Heart left ventricle (tissue), 16 donors: ENCODE measurements around the gene ANXA6. TPM values are rescaled to one million over a fixed set of nuclear protein-coding genes. Genes with fewer than 3 reads are reported as not detected.

ENCODE experiments used
- ATAC-seq, 4 donors: fragments of 200-7000 bp; cut with Tn5 transposase; one replicate each; pipeline ENCODE4 v1.9.1; 2020 to 2022; ENCODE audit warnings: moderate library complexity in 4 of 4, mild to moderate bottlenecking in 3 of 4, moderate number of reproducible peaks in 1 of 4
- DNase-seq, 5 donors: peaks; one replicate each; pipeline ENCODE4 v3.0.0-alpha.2; 2020
- H3K27ac ChIP-seq, 12 donors: fragments of 200-600 bp; sonication (generic) in 4 of 12; one replicate each; pipeline versions ENCODE4 v1.5.0 to v1.8.0; 2016 to 2022; ENCODE audit warnings: mild to moderate bottlenecking in 2 of 12
- H3K27me3 ChIP-seq, 9 donors: fragments of 200-600 bp; sonication (generic) in 2 of 9; one replicate each; pipeline versions ENCODE4 v1.5.1 to v1.8.0; 2016 to 2022; ENCODE audit warnings: mild to moderate bottlenecking in 3 of 9
- H3K36me3 ChIP-seq, 9 donors: fragments of 200-600 bp; sonication (generic) in 2 of 9; one replicate each; pipeline versions ENCODE4 v1.5.0 to v1.8.0; 2018 to 2022; ENCODE audit warnings: mild to moderate bottlenecking in 2 of 9
- H3K4me1 ChIP-seq, 12 donors: fragments of 200-600 bp; sonication (generic) in 4 of 12; one replicate each; pipeline versions ENCODE4 v1.5.0 to v1.8.0; 2016 to 2022; ENCODE audit warnings: mild to moderate bottlenecking in 3 of 12
- H3K4me3 ChIP-seq, 12 donors: fragments of 200-600 bp; sonication (generic) in 4 of 12; one replicate each; pipeline versions ENCODE4 v1.5.0 to v1.8.0; 2017 to 2022; ENCODE audit warnings: mild to moderate bottlenecking in 9 of 12, moderate library complexity in 4 of 12
- H3K9me3 ChIP-seq, 12 donors: fragments of 200-600 bp; sonication (generic) in 4 of 12; one replicate each; pipeline versions ENCODE4 v1.5.0 to v1.8.0; 2016 to 2022; ENCODE audit warnings: mild to moderate bottlenecking in 1 of 12
- CTCF ChIP-seq, 12 donors: fragments of 200-600 bp; sonication (generic) in 4 of 12; IDR thresholded peaks; one replicate each; pipeline versions ENCODE4 v1.5.0 to v1.8.0; 2018 to 2022; ENCODE audit warnings: antibody characterized with exemption in 12 of 12, mild to moderate bottlenecking in 5 of 12
- POLR2A ChIP-seq, 2 donors: fragments of 450-650 bp; IDR thresholded peaks; one replicate each; pipeline ENCODE4 v1.6.1; 2017; ENCODE audit warnings: antibody characterized with exemption in 2 of 2, mild to moderate bottlenecking in 2 of 2, moderate library complexity in 2 of 2
- WGBS, 4 donors: extraction: QIAGEN DNeasy Blood & Tissue Kit in 2 of 4; methylation state at CpG; one replicate each; pipeline versions ENCODE4 v1.1.5 to v1.1.7; 2013 to 2018; 5-methylcytosine and 5-hydroxymethylcytosine counted together
- intact Hi-C, 10 donors: fragments of 100-400 bp; cut with DNase I; formaldehyde crosslinking; loops; one replicate each; pipeline versions ENCODE4 v1.11.1 to v1.14.2; 2022
- polyA plus RNA-seq, 2 donors: library from polyadenylated mRNA; stranded (reverse); fragments of 200-250 nt; gene quantifications; one replicate each; pipeline ENCODE4 v1.2.3, GENCODE V29; 2013
- total RNA-seq, 9 donors: library from RNA; depleted of rRNA in 2 of 9; stranded (reverse); fragments of >200 nt in 2 of 9; fragmentation: NEBNext Ultra II Directional in 3 of 9; extraction: Animal tissue kit (Norgen Biotek cat#: 25700) in 3 of 9; gene quantifications; one replicate each; pipeline versions ENCODE4 v1.1.0 to v1.2.4, GENCODE V29; 2016 to 2023
- donor health status: ischemic (EF 13 %, LVEDD 7.1; RV severe dilation, severe dysfunction).
- donor health status: healthy with polysubstance abuse.
- donor health status: DM: no; HTN: yes; CAD: no.
- donor health status: DM: no; HTN: no; CAD: no.
- donor health status: ischemic (EF 25% LVEDD 6.9; RV normal size, moderate dysfunction).
- donor health status: ischemic (EF 25% LVEDD 5.7; RV mildly dilated, moderate dysfunction).
- donor health status: healthy.
- donor health status: DM: yes; HTN: yes; CAD: no.
- donor health status: ischemic (EF 35%, LVEDD 5.7; RV mildly dilated, moderate dysfunction).
- donor health status: nonischemic (EF 11% LVEDD 7.7; RV severe dilation, severe dysfunction).
- donor health status: DM: yes; HTN: yes; CAD: no.
- donor health status: PGD.
- donor health status: ischemic (EF 29% LVEDD 5.4; RV normal size, mild dysfunction).
- donor health status: nonischemic (EF 23%, LVEDD 6.1; RV moderate dilation, normal function).

Gene ANXA6
- total and polyA plus RNA-seq, 11 donors = 171 to 287 (median 202) TPM

DNA sequence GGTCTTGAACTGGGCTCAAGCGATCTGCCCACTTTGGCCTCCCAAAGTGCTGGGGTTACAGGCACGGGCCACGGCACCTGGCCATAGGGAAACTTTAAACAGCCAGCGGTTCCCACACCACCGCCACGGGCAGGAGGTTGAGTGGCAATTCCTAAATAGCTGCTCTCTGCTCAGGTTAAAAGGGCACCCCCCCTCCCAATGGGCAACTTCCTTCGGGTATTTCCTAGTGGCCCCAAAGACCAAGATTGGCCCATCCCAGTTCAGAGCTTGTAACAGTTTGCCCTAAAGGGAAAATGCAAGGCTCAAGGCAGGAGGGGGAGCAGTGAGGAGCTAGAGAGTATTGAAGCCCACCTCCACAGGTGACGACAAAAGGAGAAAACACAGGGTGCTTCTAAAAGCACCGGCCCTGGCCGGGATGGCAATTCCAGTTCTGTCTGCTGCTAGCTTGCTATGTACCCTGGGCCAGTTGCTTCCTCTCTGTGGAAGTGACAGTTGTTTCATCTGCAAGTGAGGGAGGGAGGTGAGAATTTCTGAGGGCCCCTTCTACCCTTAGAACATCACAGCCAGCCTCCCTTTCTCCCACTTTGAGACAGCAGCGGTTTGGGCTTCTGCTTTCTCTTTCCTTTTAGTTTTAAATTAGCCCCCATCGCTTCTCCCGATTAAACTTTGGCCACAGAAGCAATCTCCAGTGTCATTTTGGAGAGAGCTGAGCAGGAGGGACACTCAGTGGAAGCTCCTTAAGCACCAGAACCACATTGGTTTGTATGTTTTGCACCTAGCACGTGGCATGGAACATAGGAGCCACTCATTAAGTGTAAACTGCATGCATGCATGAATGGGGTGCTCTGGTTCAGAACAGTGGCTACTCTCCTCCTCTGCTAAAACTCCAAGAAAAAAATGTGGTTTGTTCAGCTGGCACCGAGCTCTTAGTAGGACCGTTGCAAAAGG lies 59.5 kb downstream of the ANXA6 start:
- Histone ChIP-seq H3K9me3 (no peaks in the 10 kb centered on the region), H3K27ac (peak overlapping the region in 1 of 12 donors; percentile 56), H3K4me3 (no peak overlapping the region), H3K4me1 (peaks cover 17 to 90% (median 48%) of the 10 kb centered on the region in 12 donors), H3K27me3 (no peaks in the 10 kb centered on the region), H3K36me3 (peaks cover 0 to 26% (median 18%) of the 10 kb centered on the region in 9 donors)
- WGBS, 4 donors = 75 to 84% (median 81%) methylated on average over 16 of the region's 16 CpGs
- ATAC-seq (no peak), DNase-seq (no peak)
- intact Hi-C loops = no loop called here
- TF ChIP-seq CTCF (IDR thresholded peaks at IDR 0.05) (no peak), POLR2A (IDR thresholded peaks at IDR 0.05) (no peak)

GRCh38 chr5:151097061-151097460 lies 60.5 kb downstream of the ANXA6 start:
- Histone ChIP-seq H3K4me3 (no peak overlapping the region), H3K9me3 (no peaks in the 10 kb centered on the region), H3K4me1 (peaks cover 17 to 97% (median 49%) of the 10 kb centered on the region in 12 donors), H3K27me3 (no peaks in the 10 kb centered on the region), H3K36me3 (peaks cover 0 to 16% (median 10%) of the 10 kb centered on the region in 9 donors), H3K27ac (peak overlapping the region in 3 of 12 donors; percentile 52 to 56 (median 55))
- ATAC-seq (no peak), DNase-seq (no peak)
- WGBS, 4 donors = 90 to 93% (median 91%) methylated on average over 6 of the region's 6 CpGs
- intact Hi-C loops = no loop called here
- no peak for TF ChIP-seq CTCF (IDR thresholded peaks at IDR 0.05)
- no peak for TF ChIP-seq POLR2A (IDR thresholded peaks at IDR 0.05)

- ATAC-seq (peak; percentile 24 to 47 (median 38)), DNase-seq (no peak)
- 34 to 49% (median 42%) methylated on average over 6 of the region's 6 CpGs for WGBS, 4 donors
- Histone ChIP-seq H3K27me3 (no peaks in the 10 kb centered on the region), H3K9me3 (no peaks in the 10 kb centered on the region), H3K4me1 (peaks cover 14 to 91% (median 40%) of the 10 kb centered on the region in 12 donors), H3K36me3 (peaks cover 0 to 6% (median 1%) of the 10 kb centered on the region in 9 donors), H3K4me3 (no peak overlapping the region), H3K27ac (peak overlapping the region in 11 of 12 donors; percentile 30 to 85 (median 55))
- intact Hi-C loops = no loop called here
- TF ChIP-seq POLR2A (IDR thresholded peaks at IDR 0.05) (no peak), CTCF (IDR thresholded peaks at IDR 0.05) (no peak)
Measured at GRCh38 chr5:151096001-151096373, 61.6 kb downstream of the ANXA6 start.

DNA sequence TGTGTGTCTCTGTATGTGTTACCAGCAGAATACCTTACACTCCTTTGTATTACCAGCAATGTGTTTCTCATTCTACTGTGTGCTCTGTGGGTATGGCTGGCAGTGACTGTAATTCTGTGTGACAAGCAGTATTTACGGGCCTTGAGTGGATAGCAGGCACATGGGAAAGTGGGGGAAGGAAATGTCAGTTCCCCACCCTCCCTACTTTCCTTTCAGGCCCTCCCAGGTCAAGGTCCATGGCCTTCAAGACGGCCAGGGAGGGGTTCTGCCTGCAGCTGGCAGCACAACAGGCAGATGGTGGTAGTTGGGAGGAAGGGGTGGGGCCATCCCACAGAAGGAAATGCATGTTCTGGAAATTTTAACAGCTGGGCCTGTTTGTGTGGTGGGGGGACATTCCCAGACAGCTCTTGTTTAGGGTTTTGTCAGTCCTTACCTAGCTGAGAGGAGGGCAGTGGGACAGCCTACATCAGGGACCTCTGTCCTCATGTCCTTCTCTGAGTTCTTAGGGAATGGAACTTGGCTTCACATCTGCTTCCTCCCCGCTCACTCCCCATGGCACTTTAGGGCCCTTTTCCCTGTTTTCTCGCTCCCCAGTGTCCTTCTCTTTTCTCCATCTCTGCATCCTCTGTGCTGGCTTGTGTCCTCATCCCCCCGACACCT lies 62.1 kb downstream of the ANXA6 start:
- WGBS, 4 donors = 37 to 47% (median 43%) methylated on average over 5 of the region's 5 CpGs
- Histone ChIP-seq H3K27me3 (no peaks in the 10 kb centered on the region), H3K4me1 (peaks cover 14 to 86% (median 36%) of the 10 kb centered on the region in 12 donors), H3K4me3 (no peak overlapping the region), H3K27ac (peak overlapping the region in 11 of 12 donors; percentile 30 to 85 (median 55)), H3K36me3 (peaks cover 0 to 2% (median 0%) of the 10 kb centered on the region in 9 donors), H3K9me3 (no peaks in the 10 kb centered on the region)
- no peak for TF ChIP-seq CTCF (IDR thresholded peaks at IDR 0.05)
- DNase-seq = peak in 4 of 5 donors; percentile 49 to 69 (median 58)
- intact Hi-C loops = loop anchor here in 1 of 10 donors (2.0 kb wide), 1 partner anchor 15 kb away; the partner anchor contains the start of gene TNIP1
- ATAC-seq = peak; percentile 52 to 78 (median 64)
